IMR-90 (cell line): ENCODE results near the gene ERAP2. TPM values are rescaled to one million over a fixed set of nuclear protein-coding genes. Genes with fewer than 3 reads are reported as not detected.

ENCODE experiments used
- ATAC-seq: fragments of 200-7000 bp; cut with Tn5 transposase; 2 replicates; pipeline ENCODE4 v1.9.1; 2020; ENCODE audit warnings: low read depth, mild to moderate bottlenecking, moderate library complexity
- BruUV-seq: library from RNA; stranded (reverse); fragments of 400-500 nt; replicated peaks from 2 replicates; lab custom pipeline; 2021; lab: Mats Ljungman, UMichigan
- CTCF ChIA-PET: fragments of 300-600 bp; formaldehyde crosslinking; extraction: SDS; loops from one replicate; lab custom pipeline; 2021; ENCODE audit warnings: antibody characterized with exemption; lab: Yijun Ruan, JAX
- POLR2A ChIA-PET: fragments of 300-600 bp; sonication (Branson Sonifier 250); formaldehyde crosslinking; loops from one replicate; lab custom pipeline; 2022; ENCODE audit warnings: antibody characterized with exemption; ENCODE audit not compliant: unreplicated experiment; lab: Charles Lee
- DNase-seq: peaks from one replicate; pipeline ENCODE4 v3.0.0; 2013
- H2AFZ ChIP-seq: replicated peaks from 2 replicates; pipeline ENCODE3; 2013; ENCODE audit warnings: low read length, mild to moderate bottlenecking; ENCODE audit not compliant: poor library complexity
- H2AK5ac ChIP-seq: 2 replicates; pipeline ENCODE4 v1.6.1; 2013; ENCODE audit warnings: low read depth, low read length, inconsistent platforms
- H2AK9ac ChIP-seq: replicated peaks from 2 replicates; pipeline ENCODE3; 2013; ENCODE audit warnings: mild to moderate bottlenecking, low read depth, low read length, moderate library complexity; ENCODE audit not compliant: poor library complexity
- H2BK120ac ChIP-seq: 2 replicates; pipeline ENCODE4 v1.6.1; 2013; ENCODE audit warnings: low read depth, low read length, inconsistent platforms
- H2BK15ac ChIP-seq: 3 replicates; pipeline ENCODE4 v1.6.1; 2013; ENCODE audit warnings: low read depth, low read length, inconsistent platforms
- H2BK20ac ChIP-seq: 2 replicates; pipeline ENCODE4 v1.6.1; 2013; ENCODE audit warnings: low read depth, mild to moderate bottlenecking, inconsistent platforms, low read length, moderate library complexity
- H2BK5ac ChIP-seq: 2 replicates; pipeline ENCODE4 v1.6.1; 2013; ENCODE audit warnings: mild to moderate bottlenecking, low read depth, low read length, inconsistent platforms; ENCODE audit not compliant: poor library complexity, severe bottlenecking
- H3K14ac ChIP-seq: replicated peaks from 2 replicates; pipeline ENCODE4 v1.6.1; 2013; ENCODE audit warnings: low read depth, low read length, inconsistent platforms
- H3K18ac ChIP-seq: 2 replicates; pipeline ENCODE4 v1.6.1; 2013; ENCODE audit warnings: low read depth, low read length, control low read depth
- H3K23ac ChIP-seq: 2 replicates; pipeline ENCODE4 v1.6.1; 2013; ENCODE audit warnings: low read depth, low read length, inconsistent platforms
- H3K27ac ChIP-seq: 2 replicates; pipeline ENCODE4 v1.5.1; 2013; ENCODE audit warnings: mild to moderate bottlenecking, control low read depth, low read length; ENCODE audit not compliant: insufficient read depth
- H3K27me3 ChIP-seq: 2 replicates; pipeline ENCODE4 v1.6.1; 2013; ENCODE audit warnings: low read length; ENCODE audit not compliant: control insufficient read depth, insufficient read depth
- H3K36me3 ChIP-seq: 2 replicates; pipeline ENCODE4 v1.6.1; 2013; ENCODE audit warnings: low read length, mixed read lengths; ENCODE audit not compliant: control insufficient read depth, insufficient read depth
- H3K4ac ChIP-seq: 2 replicates; pipeline ENCODE4 v1.6.1; 2013; ENCODE audit warnings: low read depth, low read length, inconsistent platforms
- H3K4me1 ChIP-seq: 2 replicates; pipeline ENCODE4 v1.6.1; 2013; ENCODE audit warnings: low read length, mixed read lengths; ENCODE audit not compliant: control insufficient read depth, insufficient read depth
- H3K4me2 ChIP-seq: 2 replicates; pipeline ENCODE4 v1.6.1; 2013; ENCODE audit warnings: low read depth, mild to moderate bottlenecking, control low read depth, low read length, moderate library complexity
- H3K4me3 ChIP-seq: 2 replicates; pipeline ENCODE4 v1.5.1; 2013; ENCODE audit warnings: low read depth, mild to moderate bottlenecking, control low read depth, low read length, moderate library complexity; ENCODE audit not compliant: insufficient read depth
- H3K56ac ChIP-seq: 2 replicates; pipeline ENCODE4 v1.6.1; 2013; ENCODE audit warnings: low read length, inconsistent platforms; ENCODE audit not compliant: insufficient read depth; ENCODE audit errors: extremely low read depth
- H3K79me1 ChIP-seq, 2 experiments: 2 replicates each; pipeline ENCODE4 v1.6.1; 2013; ENCODE audit warnings: low read length in 2 of 2, inconsistent platforms in 1 of 2, low read depth in 1 of 2
- H3K9ac ChIP-seq: 2 replicates; pipeline ENCODE4 v1.6.1; 2013; ENCODE audit warnings: low read depth, low read length, control low read depth
- H3K9me1 ChIP-seq: 2 replicates; pipeline ENCODE4 v1.6.1; 2013; ENCODE audit warnings: low read length, inconsistent platforms; ENCODE audit not compliant: insufficient read depth
- H3K9me3 ChIP-seq: 2 replicates; pipeline ENCODE4 v1.6.1; 2013; ENCODE audit warnings: low read length; ENCODE audit not compliant: control insufficient read depth, insufficient read depth
- H4K20me1 ChIP-seq: 2 replicates; pipeline ENCODE4 v1.6.1; 2013; ENCODE audit warnings: low read length, inconsistent platforms; ENCODE audit not compliant: insufficient read depth
- H4K5ac ChIP-seq: 2 replicates; pipeline ENCODE4 v1.6.1; 2013; ENCODE audit warnings: mild to moderate bottlenecking, low read depth, low read length, control low read depth
- H4K8ac ChIP-seq, 2 experiments: 2 replicates each; pipeline ENCODE4 v1.6.1; 2013; ENCODE audit warnings: low read depth in 2 of 2, low read length in 2 of 2, control low read depth in 1 of 2, inconsistent platforms in 1 of 2
- H4K91ac ChIP-seq: 2 replicates; pipeline ENCODE4 v1.6.1; 2013; ENCODE audit warnings: low read depth, low read length, inconsistent platforms; ENCODE audit not compliant: insufficient read depth
- BHLHE40 ChIP-seq: fragments of 150-350 bp; IDR thresholded peaks from 2 replicates; pipeline ENCODE4 v1.6.1; 2016; ENCODE audit warnings: mild to moderate bottlenecking, low read depth, low read length
- CEBPB ChIP-seq: IDR thresholded peaks from 2 replicates; pipeline ENCODE4 v1.6.1; 2012; ENCODE audit warnings: low read depth, low read length, improper control_type of control experiment
- CHD1 ChIP-seq: IDR thresholded peaks from 2 replicates; pipeline ENCODE4 v1.6.1; 2012; ENCODE audit warnings: low read depth, low read length, improper control_type of control experiment
- CTCF ChIP-seq: conservative IDR thresholded peaks from 2 replicates; pipeline ENCODE4 v1.5.1; 2012; ENCODE audit warnings: mild to moderate bottlenecking, low read depth, low read length, improper control_type of control experiment
- ELK1 ChIP-seq: fragments of 150-350 bp; IDR thresholded peaks from 2 replicates; pipeline ENCODE4 v1.6.1; 2016; ENCODE audit warnings: low read depth, mild to moderate bottlenecking, low read length, moderate library complexity, borderline replicate concordance
- FOS ChIP-seq: fragments of 150-350 bp; IDR thresholded peaks from 2 replicates; pipeline ENCODE4 v1.6.1; 2016; ENCODE audit warnings: low read depth, low read length
- MAFK ChIP-seq: IDR thresholded peaks from 2 replicates; pipeline ENCODE4 v1.6.1; 2012; ENCODE audit warnings: low read depth, low read length, improper control_type of control experiment
- MAZ ChIP-seq: IDR thresholded peaks from 2 replicates; pipeline ENCODE4 v1.6.1; 2012; ENCODE audit warnings: low read depth, mild to moderate bottlenecking, low read length, improper control_type of control experiment, moderate library complexity, borderline replicate concordance
- MXI1 ChIP-seq: IDR thresholded peaks from 2 replicates; pipeline ENCODE4 v1.6.1; 2012; ENCODE audit warnings: low read depth, mild to moderate bottlenecking, low read length, moderate library complexity, borderline replicate concordance
- NFE2L2 ChIP-seq: fragments of 150-350 bp; IDR thresholded peaks from 2 replicates; pipeline ENCODE4 v1.6.1; 2016; ENCODE audit warnings: low read depth, mild to moderate bottlenecking, low read length
- POLR2A ChIP-seq: IDR thresholded peaks from 2 replicates; pipeline ENCODE4 v1.6.1; 2012; ENCODE audit warnings: mild to moderate bottlenecking, low read depth, low read length
- RAD21 ChIP-seq: IDR thresholded peaks from 2 replicates; pipeline ENCODE4 v1.6.1; 2012; ENCODE audit warnings: low read length, improper control_type of control experiment
- RCOR1 ChIP-seq: IDR thresholded peaks from 2 replicates; pipeline ENCODE4 v1.6.1; 2012; ENCODE audit warnings: mild to moderate bottlenecking, low read length, improper control_type of control experiment; ENCODE audit not compliant: insufficient replicate concordance
- RFX5 ChIP-seq: IDR thresholded peaks from 2 replicates; pipeline ENCODE4 v1.8.0; 2012; ENCODE audit warnings: low read depth, mild to moderate bottlenecking, low read length, moderate library complexity
- SMC3 ChIP-seq: fragments of 150-350 bp; IDR thresholded peaks from 2 replicates; pipeline ENCODE4 v1.6.1; 2016; ENCODE audit warnings: low read depth, mild to moderate bottlenecking, antibody characterized with exemption, low read length, moderate library complexity
- USF2 ChIP-seq: fragments of 150-350 bp; IDR thresholded peaks from 2 replicates; pipeline ENCODE4 v1.6.1; 2017; ENCODE audit warnings: mild to moderate bottlenecking, antibody characterized with exemption, low read length, low read depth
- WGBS, 2 experiments: methylation state at CpG; one replicate each; pipeline versions ENCODE4 v1.1.5 to v1.1.7; 2013; ENCODE audit warnings: missing lambda C conversion rate in 2 of 2; ENCODE audit not compliant: insufficient read length in 1 of 2; ENCODE audit errors: extremely low coverage in 2 of 2; 5-methylcytosine and 5-hydroxymethylcytosine counted together
- dilution Hi-C: fragments of 300-500 bp; cut with HindIII; formaldehyde crosslinking; loops from one replicate; pipeline ENCODE4 v1.14.3; 2018; ENCODE audit warnings: low sequenced_read_pairs; ENCODE audit not compliant: unreplicated experiment
- in situ Hi-C: fragments of 300-500 bp; cut with MboI; formaldehyde crosslinking; loops from 3 replicates; pipeline ENCODE4 v1.14.3; 2019; ENCODE audit warnings: low sequenced_read_pairs, inconsistent platforms, mixed read lengths
- intact Hi-C: fragments of 100-400 bp; cut with micrococcal nuclease; formaldehyde crosslinking; loops from 2 replicates; pipeline ENCODE4 v1.10.0; 2022
- polyA plus RNA-seq, 3 experiments: library from polyadenylated mRNA; depleted of rRNA; stranded (reverse); fragments of >200 nt; gene quantifications; 2 replicates each; pipeline ENCODE4 v1.2.3, GENCODE V29; 2012; ENCODE audit warnings: low replicate concordance in 1 of 3
- total RNA-seq: library from RNA; depleted of rRNA; stranded (reverse); fragments of >200 nt; gene quantifications from 2 replicates; pipeline ENCODE4 v1.2.3, GENCODE V29; 2012

The ERAP2 gene
- total and polyA plus RNA-seq, 2 of the 4 experiments (the other 2 are of a cell fraction), result 10.6 to 21.3 TPM

- no peak overlapping the region for H3K27ac ChIP-seq
These were observed 33.1 kb downstream of the ERAP2 start for GRCh38 chr5:96909435-96909834.

More at GRCh38 chr5:96909435-96909834, 33.1 kb downstream of the ERAP2 start:
- Histone ChIP-seq H4K20me1 (no peaks in the 10 kb centered on the region), H3K4ac (no peak overlapping the region), H4K91ac (no peak overlapping the region), H2AK9ac (no peak overlapping the region), H3K9me1 (no peaks in the 10 kb centered on the region), H3K23ac (no peak overlapping the region), H3K56ac (no peak overlapping the region), H4K8ac (no peak overlapping the region), H2BK5ac (no peak overlapping the region), H2BK20ac (no peak overlapping the region), H2BK120ac (no peak overlapping the region), H3K4me1 (no peaks in the 10 kb centered on the region), H3K4me2 (no peak overlapping the region), H3K9ac (no peak overlapping the region), H2AK5ac (no peak overlapping the region), H3K36me3 (no peaks in the 10 kb centered on the region), H4K5ac (no peak overlapping the region), H3K27me3 (no peaks in the 10 kb centered on the region), H2AFZ (no peak overlapping the region), H2BK15ac (no peak overlapping the region), H3K9me3 (no peaks in the 10 kb centered on the region), H3K79me1 (no peaks in the 10 kb centered on the region), H3K18ac (no peak overlapping the region), H3K4me3 (no peak overlapping the region), H3K14ac (no peak overlapping the region)
- dilution Hi-C loops (no loop called here), intact Hi-C loops (no loop called here), in situ Hi-C loops (no loop called here)
- 79% methylated on average over 2 of the region's 4 CpGs; no CpG with 5 or more reads in 1 of the 2 experiments for WGBS, 2 experiments
- CTCF ChIA-PET, result interaction anchor here (1.1 kb wide), 1 partner anchor 41 kb away, joined by 3 read pairs; no protein-coding TSS in a partner anchor
- TF ChIP-seq MXI1 (no peak), FOS (no peak), RFX5 (no peak), MAFK (no peak), MAZ (no peak), POLR2A (no peak), NFE2L2 (no peak), CTCF (no peak), RAD21 (no peak), ELK1 (no peak), USF2 (no peak), BHLHE40 (no peak), RCOR1 (no peak), CHD1 (no peak), SMC3 (no peak), CEBPB (no peak)
- BruUV-seq, result no TSS peak
- ATAC-seq (no peak), DNase-seq (no peak)
- POLR2A ChIA-PET, result no interaction called here
